T47D (cell line): ENCODE results near the gene KIF3C.
"Not testable (repeated sequence)": the region's sequence is repeated elsewhere in the genome, so short reads cannot be mapped to it uniquely, and the experiment has no call there.

Experiments used
- DNase-seq, 2 experiments: peaks; one replicate each; pipeline versions ENCODE4 v3.0.0 to v3.0.0-alpha.2; 2011 to 2012; ENCODE audit warnings: low read depth in 1 of 2, low spot score in 1 of 2
- JUND ChIP-seq: IDR thresholded peaks from 2 replicates; pipeline ENCODE4 v1.6.1; 2012; ENCODE audit warnings: low read depth
- in situ Hi-C: cut with HindIII; loops from 2 replicates; pipeline ENCODE4 v1.10.0; 2016; ENCODE audit warnings: low sequenced_read_pairs, low pct_unique_long_range_greater_than_20kb

Gene KIF3C

DNA sequence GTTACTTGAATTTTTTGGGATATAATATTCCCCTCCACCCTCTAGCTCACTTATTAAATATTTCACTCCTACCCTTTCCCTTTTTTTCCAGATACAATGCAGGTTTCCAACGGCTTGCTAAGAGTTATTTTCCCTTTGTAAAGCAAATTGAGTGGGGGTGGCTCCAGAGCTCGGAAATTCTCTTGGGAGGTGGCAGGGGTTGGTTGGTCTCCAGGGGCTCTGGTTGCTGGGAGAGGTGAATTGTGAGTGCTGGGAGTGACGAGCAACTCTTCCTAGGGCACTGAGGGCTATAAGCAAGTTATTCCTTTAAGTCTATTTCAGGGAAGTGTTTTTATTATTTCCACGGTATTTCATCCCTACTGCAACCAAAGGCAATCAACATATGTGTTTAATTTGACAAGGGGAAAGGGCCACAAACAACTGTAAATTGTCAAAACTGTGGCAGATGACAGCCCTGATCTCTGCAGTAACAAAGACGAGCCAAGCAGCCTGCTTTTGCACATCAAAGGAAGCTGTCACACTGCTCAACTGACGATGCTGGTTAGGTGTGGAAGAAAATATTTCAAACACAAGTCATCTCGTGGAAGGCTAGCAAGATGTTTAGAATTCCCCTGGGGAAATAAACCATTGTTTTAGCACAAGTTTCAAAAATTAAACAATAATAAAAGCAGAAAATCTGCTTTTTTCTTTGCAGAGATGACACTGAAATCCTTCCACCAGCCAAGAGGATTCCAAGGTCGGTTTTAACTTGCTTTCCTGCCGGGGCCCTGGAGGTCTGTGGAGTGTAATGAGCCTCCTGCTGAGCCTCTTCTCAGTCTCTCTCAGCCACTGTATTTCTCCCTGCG lies 69.2 kb downstream of the KIF3C start:
- in situ Hi-C loops = no loop called here
- DNase-seq = no peak
- TF ChIP-seq JUND = no peak

DNA sequence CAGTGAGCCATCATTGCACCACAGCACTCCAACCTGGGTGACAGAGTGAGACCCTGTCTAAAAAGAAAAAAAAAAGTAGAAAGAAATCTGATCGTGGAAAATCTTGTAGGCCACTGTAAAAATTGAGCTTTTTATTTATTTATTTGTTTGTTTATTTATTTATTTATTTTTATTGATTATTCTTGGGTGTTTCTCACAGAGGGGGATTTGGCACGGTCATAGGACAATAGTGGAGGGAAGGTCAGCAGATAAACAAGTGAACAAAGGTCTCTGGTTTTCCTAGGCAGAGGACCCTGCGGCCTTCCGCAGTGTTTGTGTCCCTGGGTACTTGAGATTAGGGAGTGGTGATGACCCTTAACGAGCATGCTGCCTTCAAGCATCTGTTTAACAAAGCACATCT lies 72.7 kb downstream of the KIF3C start:
- in situ Hi-C loops = not testable (repeated sequence)

DNA sequence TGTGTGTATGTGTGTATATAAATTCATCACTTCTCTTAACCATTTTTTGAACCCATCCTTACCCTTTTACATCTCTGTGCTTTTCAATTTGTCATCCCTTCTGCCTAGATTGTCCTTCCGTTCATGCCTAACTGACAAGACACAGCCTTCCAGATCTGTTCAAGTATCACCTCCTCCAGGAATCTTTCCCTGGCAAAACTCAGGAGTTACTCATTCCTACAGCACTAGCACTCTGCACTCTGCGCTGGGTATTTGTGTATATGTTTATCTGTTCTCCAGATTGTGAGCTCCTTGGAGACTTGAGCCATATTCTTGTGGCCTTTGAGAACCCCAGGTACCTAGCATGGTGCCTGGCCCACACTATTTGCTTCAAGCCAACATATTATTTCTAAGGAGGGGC lies 77.2 kb downstream of the KIF3C start:
- in situ Hi-C loops = no loop called here
- DNase-seq = no peak
- no peak for TF ChIP-seq JUND

More for the DNA sequence above, 72.7 kb downstream of the KIF3C start:
- not testable (repeated sequence) for DNase-seq

DNA sequence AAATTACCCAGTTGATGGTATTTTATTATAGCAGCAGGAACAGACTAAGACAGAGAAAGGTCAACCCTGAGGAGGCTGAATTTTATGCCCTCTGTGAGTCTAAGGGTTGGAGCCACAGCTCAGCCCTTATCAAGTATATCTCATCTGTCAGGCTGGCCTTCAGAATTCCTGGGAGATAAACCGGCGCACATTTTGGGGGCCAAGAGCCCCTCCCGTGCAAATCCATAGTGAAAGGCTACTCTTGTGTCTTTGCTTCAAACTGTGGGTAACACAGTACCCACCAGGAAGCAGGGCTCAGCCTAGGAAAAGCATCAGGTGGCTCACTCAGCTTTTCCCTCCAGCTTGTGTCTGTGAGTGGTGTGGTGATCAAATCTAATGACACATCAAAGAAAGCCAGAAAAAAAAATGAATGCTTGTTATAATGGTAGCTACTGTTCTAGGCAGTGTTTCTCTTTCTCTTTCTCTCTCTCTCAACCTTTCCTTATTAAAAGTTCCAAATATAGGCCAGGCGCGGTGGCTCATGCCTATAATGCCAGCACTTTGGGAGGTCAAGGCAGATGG lies 79.0 kb downstream of the KIF3C start:
- no peak for DNase-seq
- in situ Hi-C loops = no loop called here
- TF ChIP-seq JUND = no peak

DNA sequence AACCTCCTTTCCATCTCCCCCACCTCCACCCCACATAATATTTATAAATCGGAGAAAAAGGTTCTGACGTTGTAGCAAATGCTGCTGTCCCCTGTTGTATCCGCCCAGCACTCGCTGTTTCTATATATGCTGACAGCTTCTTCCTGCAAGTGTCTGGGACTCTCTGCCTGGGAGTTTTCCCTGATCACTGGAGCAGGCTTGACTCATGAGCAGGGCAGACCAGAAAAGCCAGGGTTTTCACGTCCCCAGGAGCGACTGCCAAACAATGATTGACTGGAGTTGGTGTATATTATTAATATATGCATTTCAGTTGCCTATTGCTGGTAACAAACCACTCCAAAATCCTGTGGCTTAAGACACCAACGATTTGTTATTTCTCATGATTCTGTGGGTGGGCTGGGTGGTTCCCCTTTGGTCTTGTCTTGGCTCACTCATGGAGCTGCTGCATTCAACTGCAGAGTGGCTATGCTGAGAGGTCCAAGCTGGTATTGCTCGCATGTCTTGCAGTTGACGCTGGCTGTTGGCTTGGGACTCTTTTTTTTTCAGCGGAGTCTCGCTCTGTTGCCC lies 82.8 kb downstream of the KIF3C start:
- no peak for TF ChIP-seq JUND
- DNase-seq = no peak
- in situ Hi-C loops = no loop called here

DNA sequence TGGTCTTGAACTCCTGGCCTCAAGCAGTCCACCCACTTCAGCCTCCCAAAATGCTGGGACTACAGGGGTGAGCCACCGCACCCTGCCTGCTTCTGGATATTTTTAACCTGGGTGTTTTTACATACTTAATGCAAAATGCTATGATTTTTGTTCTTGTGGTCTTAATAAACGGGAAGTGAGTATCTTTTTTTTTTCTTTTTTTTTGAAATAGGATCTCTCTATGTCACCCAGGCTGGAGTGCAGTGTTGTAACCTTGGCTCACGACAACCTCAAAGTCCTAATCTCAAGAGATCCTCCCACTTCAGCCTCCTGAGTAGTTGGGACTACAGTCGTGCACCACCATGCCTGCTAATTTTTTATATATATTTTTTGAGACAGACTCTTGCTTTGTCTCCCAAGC lies 84.8 kb downstream of the KIF3C start:
- in situ Hi-C loops = no loop called here
- DNase-seq = no peak
- no peak for TF ChIP-seq JUND

DNA sequence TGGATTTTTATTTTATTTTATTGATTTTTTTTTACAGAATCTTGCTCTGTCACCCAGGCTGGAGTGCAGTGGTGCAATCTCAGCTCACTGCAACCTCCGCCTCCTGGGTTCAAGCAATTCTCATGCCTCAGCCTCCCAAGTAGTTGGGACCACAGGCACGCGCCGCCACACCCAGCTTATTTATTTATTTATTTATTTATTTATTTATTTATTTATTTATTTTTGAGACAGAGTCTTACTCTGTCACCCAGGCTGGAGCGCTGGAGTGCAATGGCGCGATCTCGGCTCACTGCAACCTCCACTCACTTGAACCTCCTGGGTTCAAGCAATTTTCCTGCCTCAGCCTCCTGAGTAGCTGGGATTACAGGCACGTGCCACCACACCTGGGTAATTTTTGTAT lies 86.0 kb downstream of the KIF3C start:
- in situ Hi-C loops, DNase-seq: not testable (repeated sequence)

DNA sequence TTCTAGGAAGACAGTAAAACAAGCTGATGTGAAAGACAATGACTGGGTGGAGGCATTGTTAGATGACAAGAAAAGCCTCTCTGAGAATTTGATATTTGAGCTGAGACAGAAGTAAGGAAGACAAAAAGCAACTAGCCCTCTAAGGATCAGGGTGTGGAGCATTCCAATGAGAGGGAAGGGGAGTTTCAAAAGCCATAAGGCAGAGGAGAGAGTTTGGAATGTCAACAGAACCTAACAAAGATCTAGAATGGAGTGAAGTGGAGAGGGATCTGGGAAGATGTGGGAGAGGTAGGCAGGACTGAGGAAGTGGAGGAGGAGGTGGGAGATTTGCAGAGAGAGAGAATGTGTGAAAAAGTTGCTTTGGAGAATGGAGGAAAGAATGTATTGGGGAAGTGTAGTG lies 86.7 kb downstream of the KIF3C start:
- TF ChIP-seq JUND = no peak
- no peak for DNase-seq
- in situ Hi-C loops = no loop called here

DNA sequence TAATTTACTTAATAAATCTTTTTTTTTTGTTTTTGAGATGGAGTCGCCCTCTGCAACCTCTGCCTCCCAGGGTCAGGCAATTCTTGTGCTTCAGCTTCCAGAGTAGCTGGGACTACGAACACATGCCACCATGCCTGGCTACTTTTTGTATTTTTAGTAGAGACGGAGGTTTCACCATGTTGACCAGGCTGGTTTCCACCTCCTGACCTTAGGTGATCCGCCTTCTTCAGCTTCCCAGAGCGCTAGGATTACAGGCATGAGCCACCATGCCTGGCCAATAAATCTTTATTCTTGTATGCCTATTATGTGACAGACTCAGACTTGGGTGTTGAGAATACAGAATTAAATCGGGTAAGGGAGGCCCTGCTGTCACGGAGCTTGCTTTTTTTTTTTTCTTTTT lies 87.3 kb downstream of the KIF3C start:
- no peak for DNase-seq
- in situ Hi-C loops = no loop called here
- TF ChIP-seq JUND = no peak

DNA sequence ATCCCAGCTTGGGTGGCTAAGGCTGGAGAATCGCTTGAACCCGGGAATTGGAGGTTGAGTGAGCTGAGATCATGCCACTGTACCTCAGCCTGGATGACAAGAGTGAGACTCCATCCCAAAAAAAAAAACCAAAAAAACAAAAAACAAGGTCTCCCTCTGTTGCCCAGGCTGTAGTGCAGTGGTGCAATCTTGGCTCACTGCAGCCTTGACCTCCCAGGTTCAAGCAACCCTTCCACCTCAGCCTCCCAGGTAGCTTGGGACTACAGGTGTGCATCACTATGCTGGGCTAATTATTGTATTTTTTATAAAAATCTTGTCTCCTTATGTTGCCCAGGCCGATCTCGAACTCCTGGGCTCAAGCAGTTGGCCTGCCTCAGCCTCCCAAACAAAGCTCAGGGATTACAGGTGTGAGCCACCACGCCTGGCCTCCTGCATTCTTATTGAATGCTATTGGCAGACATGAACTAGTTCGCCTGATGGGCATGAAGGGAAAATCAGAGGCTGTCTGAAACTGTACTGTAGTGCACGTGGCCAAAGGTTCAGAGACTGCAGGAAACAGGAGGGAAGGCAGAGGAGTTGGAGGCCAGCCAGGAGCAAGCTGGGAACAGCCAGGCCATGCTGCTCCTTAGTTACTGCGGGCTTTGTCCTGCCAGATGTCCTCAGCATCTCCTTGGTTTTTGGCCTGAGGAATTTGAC lies 88.0 kb downstream of the KIF3C start:
- TF ChIP-seq JUND = no peak
- in situ Hi-C loops = no loop called here
- no peak for DNase-seq

DNA sequence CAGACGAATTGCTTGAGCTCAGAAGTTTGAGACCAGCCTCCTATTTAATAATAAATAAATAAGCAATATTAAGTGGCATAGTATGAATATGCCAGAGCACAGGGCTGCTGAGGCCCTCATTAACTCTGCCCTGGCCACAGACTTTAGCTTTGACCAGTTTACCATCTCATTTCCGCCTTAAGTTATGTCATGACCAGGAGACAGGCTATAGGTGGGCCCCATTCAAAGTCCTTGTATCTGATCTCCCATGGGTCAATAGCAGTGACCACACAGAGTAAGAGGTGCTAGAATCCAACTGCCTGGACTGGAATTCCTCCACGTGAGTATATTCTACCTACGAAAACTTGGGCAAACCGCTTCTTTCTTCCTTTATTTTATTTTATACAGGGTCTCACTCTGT lies 90.6 kb downstream of the KIF3C start:
- TF ChIP-seq JUND = no peak
- DNase-seq = no peak
- in situ Hi-C loops = no loop called here

DNA sequence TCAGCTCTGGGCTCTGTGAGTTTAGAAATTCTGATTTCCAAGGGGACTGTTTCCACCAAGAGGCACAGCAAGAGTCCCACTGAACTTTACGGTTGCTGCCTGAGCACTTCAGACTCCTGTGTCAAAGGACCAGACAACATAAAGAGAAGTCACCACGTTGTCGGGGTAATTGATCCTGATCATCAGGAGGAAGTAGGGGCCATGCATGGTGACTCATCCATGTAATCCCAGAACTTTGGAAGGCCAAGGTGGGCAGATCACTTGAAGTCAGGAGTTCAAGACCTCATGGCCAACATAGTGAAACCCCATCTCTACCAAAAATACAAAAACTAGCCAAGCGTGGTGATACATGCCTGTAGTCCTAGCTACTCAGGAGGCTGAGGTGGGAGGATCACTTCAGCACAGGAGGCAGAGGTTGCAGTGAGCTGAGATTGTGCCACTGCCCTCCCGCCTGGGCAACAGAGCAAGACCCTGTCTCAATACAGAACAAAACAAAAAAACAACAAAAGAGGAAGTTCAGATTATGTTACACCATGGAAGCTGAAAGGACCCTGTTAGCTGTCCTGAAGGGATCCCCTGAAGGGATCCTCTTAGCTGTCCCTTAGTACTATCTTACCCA lies 94.6 kb downstream of the KIF3C start:
- no peak for TF ChIP-seq JUND
- no peak for DNase-seq
- in situ Hi-C loops = no loop called here

DNA sequence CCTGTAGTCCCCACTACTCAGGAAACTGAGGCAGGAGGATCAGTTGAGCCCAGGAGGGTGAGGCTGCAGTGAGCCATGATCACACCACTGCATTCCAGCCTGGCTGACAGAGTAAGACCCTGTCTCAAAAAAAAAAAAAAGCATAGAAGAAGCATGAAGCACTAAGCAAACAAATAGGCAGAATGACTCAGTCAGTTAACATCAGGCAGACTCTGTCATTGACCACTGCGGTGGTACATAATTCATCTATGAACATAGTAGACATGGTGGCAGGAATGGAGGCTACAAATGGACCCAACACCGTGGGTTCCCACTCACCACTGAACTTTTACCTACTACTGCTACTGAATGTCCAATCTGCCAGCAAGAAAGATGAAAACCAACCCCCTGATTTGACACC lies 96.4 kb downstream of the KIF3C start:
- in situ Hi-C loops = no loop called here
- no peak for DNase-seq
- no peak for TF ChIP-seq JUND
